VCaP (cell line): ENCODE measurements around the gene ARVCF.
"Not testable (repeated sequence)": the region's sequence is repeated elsewhere in the genome, so short reads cannot be mapped to it uniquely, and the experiment has no call there.

ENCODE experiments used
- H3K27ac ChIP-seq: fragments of 450-650 bp; 2 replicates; pipeline ENCODE4 v1.5.1; 2017
- TF ChIP-seq, protein P1 (sequence below): fragments of 450-650 bp; conservative IDR thresholded peaks from 2 replicates; pipeline ENCODE4 v1.5.1; 2017; ENCODE audit warnings: mild to moderate bottlenecking, moderate library complexity

Gene ARVCF

DNA sequence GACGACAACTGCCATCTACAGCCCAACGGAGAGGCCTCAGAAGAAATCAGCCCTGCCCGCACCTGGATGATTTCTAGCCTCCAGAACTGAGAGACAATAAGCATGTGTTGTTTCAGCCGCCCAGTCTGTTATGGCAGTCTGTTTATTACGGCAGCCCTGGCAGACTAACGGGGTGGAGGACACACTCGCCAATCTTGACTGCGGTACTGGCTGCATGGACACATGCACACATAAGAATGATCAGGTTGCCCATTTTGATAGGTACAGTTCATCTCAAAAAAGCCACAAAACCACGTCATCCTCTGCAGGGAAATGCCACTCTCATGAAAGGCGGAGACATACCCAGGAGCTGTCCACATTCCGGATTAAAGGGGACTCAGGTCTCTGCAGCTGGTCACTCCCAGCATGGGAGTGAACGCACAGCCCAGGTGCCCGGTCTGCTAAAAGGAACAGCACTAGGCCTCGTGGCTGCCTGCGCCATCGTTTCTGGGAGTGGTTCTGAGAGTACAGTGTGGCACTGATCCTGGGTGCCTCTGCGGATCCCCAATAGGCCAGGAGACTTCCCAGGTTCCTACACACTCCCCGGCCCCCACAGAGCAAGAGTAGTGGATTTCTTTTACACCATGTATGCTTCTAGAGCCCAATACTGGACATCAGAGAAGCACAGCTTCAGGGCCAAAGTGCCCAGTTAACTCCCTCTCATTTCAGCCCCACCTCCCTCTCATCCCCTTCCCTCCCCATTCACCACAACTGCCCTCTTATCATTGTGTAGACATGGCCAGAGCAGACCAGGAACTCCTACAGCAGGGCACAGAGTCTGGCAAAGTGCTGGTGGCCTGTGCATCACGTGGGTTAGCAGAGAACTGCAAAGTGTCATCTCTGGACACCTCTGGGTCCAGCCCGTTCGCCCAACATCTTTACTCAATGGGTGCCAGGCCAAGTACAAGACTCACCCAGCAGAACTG, 86.8 kb downstream of the ARVCF start:
- TF ChIP-seq, protein P1, sequence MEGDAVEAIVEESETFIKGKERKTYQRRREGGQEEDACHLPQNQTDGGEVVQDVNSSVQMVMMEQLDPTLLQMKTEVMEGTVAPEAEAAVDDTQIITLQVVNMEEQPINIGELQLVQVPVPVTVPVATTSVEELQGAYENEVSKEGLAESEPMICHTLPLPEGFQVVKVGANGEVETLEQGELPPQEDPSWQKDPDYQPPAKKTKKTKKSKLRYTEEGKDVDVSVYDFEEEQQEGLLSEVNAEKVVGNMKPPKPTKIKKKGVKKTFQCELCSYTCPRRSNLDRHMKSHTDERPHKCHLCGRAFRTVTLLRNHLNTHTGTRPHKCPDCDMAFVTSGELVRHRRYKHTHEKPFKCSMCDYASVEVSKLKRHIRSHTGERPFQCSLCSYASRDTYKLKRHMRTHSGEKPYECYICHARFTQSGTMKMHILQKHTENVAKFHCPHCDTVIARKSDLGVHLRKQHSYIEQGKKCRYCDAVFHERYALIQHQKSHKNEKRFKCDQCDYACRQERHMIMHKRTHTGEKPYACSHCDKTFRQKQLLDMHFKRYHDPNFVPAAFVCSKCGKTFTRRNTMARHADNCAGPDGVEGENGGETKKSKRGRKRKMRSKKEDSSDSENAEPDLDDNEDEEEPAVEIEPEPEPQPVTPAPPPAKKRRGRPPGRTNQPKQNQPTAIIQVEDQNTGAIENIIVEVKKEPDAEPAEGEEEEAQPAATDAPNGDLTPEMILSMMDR = no peak

DNA sequence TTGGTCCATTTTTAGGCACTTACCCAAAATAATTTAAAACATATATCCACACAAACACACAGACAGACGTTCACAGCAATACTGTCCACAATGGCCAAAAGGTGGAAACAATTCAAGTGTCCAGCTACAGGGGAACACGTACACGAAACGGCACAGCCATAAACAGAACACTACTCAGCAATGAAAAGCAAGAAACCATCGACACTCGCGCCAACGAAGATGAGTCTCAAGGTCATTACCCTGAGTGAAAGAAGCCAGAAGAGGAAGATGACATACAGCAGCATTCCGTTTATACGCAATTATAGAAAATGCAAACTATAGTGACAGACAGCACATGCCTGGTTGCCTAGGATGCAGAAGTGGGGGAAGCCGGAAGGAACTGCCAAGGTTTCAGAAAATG, 88.4 kb downstream of the ARVCF start:
- no peak overlapping the region for H3K27ac ChIP-seq
- TF ChIP-seq, protein P1 = no peak

More for the DNA sequence above, 86.8 kb downstream of the ARVCF start:
- no peak overlapping the region for H3K27ac ChIP-seq

DNA sequence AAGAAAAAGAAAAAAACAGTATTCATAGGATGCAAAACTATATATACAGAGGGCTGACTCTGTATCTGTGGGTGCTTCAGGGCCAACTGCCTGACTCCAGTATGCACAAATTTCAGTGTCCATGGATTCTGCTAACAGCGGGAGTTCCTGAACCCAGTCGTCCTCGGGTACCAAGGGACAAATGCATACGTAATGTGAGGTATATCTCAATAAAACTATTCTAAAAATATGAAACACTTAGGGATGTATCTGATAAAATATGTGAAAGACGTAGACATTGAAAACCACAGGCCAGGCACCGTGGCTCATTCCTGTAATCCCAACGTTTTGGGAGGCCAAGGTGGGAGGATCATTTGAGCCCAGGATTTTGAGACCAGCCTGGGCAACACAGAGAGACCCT, 88.9 kb downstream of the ARVCF start:
- TF ChIP-seq, protein P1 = no peak

DNA sequence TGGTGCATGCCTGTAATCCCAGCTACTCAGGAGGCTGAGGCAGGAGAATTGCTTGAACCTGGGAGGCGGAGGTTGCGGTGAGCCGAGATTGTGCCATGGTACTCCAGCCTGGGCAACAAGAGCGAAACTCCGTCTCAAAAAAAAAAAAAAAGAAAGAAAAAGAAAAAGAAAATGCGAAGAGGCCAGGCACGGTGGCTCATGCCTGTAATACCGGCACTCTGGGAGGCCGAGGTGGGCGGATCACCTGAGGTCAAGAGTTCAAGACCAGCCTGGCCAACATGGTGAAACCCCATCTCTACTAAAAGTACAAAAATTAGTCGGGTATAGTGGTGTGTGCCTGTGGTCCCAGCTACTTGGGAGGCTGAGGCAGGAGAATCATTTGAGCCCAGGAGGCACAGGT, 90.6 kb downstream of the ARVCF start:
- H3K27ac ChIP-seq = not testable (repeated sequence)

More for the DNA sequence above, 88.9 kb downstream of the ARVCF start:
- H3K27ac ChIP-seq = no peak overlapping the region

DNA sequence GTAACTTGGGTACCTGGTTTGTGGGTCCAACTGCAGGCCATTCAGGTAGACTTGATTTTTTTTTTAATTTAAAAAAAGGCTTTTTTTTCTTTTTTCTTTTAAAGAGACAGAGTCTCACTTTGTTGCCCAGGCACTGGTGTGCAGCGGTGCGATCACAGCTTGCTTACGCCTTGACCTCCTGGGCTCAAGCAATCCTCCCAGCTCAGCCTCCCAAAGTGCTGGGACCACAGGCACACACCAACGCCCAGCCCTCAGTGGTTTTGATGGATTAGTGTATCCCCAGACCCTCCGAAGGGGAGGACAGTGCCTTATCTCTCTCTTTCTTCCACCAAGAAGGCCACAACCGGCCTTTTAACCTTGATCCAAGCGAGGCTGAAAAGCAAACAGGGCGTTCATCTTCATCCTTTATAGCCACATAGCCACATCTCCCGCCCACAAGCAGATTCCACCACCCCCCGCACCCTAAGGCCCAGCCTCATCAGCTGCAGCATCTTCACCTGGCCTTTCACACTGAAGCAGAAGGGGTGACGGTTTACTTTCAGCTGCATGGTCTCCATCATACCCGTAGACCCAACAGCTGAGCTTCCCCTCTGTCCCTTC, 92.6 kb downstream of the ARVCF start:
- TF ChIP-seq, protein P1 = no peak
- no peak overlapping the region for H3K27ac ChIP-seq

DNA sequence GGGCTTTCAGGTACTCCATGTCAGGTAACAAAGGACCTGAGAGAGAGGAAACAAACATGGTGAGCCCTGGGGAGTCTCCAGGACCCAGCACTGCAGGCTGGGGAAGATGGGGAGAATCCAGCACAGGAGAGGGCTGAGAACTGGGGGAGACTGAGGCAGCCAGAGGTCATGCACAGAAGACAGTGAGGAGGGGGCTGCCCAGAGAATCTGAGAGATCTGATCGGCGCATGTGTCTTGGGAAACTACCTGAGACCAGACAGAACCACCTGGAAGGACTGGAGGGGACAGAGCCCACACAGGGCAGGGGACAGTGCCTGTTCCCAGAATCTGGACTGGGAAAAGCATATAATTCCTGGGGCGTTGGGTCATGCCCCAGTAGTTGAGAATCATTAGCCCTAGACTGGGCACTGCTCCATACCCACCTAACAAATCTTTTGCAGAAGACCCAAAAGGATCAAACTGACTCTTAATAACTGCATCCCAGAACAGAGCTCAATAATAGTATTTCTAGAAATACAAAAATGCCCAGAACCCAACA, 95.0 kb downstream of the ARVCF start:
- H3K27ac ChIP-seq = no peak overlapping the region
- TF ChIP-seq, protein P1 = no peak
